ENCODE results near the gene SEMA3B.

GRCh38 chr3:50231581-50231980, 37.4 kb upstream of the SEMA3B start:
- no peak for TF ChIP-seq CTCF (IDR thresholded peaks at IDR 0.05)
- no peak for TF ChIP-seq POLR2A (IDR thresholded peaks at IDR 0.05)
